Measurements from ENCODE around the gene CHP2.
"Not testable (repeated sequence)": the region's sequence is repeated elsewhere in the genome, so short reads cannot be mapped to it uniquely, and the experiment has no call there.

The CHP2 gene
- 0 to 0.07 reads per million in 2 donors for total RNA-seq

DNA sequence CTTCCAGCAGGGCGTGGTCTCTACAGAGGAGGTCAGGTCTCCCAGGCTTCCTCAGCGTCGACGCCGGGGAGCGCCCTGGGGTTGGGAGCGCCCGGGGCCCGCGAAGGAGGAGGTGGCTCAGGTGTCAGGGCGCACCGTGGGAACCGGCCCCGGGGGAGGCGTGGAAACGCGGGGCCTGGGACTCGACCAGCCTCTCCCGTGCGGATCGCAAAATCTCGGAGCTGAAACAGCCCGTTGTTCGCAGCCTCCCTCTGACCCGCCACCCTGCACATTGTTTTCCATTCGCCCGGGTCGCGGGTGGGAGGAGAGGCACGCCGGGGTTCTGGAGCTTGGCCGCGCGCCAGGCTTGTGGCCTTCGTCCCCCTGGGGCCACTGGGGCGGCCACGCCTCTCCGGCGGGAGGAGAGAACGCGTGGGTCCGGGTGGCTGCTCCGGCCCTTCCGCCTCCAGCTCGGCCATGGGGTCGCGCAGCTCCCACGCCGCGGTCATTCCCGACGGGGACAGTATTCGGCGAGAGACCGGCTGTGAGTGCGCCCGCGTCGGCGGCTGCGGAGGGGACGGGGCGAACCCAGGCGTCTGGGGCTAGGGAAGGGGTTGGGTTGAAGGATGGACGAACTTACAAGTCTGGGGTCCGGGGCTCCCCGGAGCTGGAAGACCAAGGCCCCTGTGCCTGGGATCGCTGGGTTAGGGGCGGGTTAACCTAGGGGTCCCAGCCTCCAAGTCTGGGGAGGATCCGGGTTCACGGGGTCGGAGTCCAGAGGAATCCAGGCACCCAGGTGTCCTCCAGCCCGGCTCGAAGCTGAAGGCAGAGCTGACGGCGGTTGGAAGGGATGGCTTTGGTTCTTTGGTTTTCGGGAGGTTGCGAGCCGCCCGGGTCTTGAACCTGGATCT lies at the start of gene CHP2:
TSS of gene CHP2 (plus strand) at position 433 of the 890 bp plus-strand sequence. CDS start at position 457, 24 bp downstream.
- no peak for DNase-seq

DNA sequence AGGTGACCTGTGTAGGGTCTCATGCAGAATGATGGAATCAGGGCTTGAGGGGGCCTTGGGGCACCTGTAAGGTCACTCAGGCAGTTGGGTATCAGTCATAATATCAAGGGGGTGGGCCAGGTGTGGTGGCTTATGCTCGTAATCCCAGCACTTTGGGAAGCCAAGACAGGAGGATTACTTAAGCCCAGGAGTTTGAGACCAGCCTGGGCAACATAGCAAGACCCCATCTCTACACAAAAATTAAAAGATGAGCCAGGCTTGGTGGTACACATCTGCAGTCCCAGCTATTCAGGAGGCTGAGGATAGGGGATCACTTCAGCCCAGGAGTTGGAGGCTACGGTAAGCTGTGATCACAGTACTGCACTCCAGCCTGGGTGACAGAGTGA lies 49.3 kb upstream of the CHP2 start:
- no peak for DNase-seq

DNA sequence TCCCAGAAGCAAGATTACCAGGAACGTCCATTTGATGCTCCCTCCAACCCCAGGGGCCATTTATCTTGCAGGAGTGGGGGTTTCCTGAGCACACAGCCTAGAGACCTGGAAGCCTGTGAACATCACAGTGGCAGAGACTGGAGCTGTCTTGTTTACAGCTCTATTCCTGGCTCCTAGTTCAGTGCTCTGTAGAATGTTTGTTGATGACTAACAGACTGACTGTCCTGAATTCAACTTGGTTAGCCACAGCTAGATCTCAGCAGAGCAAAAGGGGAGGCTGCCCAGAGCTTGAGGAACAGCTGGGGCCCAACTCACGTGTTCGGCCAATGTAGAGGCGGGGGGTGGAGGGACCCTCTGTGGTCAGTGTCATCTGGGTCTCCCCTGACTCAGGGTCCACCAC lies 48.4 kb upstream of the CHP2 start:
- DNase-seq: no peak

DNA sequence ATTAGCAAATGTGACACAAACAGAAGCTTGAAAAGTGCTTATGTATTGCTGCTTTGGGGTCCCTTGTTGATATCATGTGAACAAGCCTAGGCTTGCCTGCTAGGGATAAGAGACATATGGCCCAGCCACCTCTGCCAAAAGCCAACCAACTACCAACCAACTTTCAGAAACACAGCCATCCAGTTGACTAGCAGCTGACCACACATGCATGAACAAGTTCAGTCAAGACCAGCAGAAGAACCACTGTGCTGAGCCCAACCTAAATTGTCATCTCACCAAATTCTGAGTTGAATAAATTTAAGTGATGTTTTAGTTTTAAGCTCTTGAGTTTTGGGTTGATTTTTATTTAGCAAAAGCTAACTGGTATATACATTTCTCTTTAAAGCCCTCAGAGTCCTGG lies 45.3 kb upstream of the CHP2 start:
- DNase-seq: no peak

DNA sequence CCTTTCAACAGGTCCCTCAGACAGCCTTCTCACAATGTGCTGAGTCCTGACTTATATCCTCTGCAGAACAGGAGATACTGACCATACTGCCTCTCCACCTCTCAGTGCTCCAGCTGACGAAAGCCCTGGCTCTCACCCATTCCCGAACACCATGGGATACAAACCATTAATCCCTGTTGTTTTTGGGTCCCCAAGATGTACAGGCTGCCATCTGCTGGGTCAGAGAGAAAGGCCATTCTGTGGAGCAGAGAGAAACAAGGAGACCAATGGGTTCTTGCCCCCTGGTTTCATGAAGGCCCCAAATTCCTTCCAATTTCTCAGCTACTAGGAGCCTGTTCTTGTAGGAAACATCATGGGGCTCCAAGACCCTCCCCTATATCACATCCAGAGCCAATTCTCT lies 44.8 kb upstream of the CHP2 start:
- no peak for DNase-seq

DNA sequence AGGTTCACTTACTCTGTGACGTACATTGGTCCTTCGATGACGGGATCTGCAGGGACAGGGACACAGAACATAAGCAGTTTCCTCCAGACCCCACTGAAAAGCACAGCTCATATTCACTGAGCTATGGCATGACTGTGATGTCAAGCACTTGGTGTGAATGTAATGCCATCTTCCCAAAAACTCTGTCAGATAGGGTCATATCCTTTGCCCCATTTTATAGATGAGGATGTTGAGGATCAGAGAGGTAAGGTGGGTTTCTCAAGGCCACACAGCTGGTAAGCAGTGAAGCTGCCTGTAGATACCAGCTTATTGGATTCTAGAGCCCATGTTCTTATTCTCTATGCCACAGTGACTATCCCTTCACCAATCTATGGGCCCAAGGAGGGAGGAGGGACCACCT lies 44.3 kb upstream of the CHP2 start:
- no peak for DNase-seq

DNA sequence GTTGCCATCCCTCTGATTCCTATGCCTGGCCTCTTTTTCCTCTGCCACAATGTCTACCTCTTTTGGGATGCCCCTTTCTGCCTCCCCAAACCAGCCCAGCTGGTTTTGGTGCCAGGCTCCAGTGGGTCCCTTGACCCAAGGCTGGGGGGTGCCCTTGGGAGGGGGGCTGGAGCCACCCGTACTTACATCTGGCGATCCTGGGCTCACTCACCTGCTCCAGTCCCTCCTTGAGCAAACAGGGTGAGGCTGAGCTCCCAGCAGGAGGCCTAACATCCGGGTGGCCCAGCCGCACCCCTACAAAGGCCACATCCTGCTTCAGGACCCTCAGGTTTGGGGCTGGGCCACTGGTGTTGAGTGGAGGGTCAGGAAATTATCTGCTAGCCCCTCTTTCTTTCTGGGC lies 43.0 kb upstream of the CHP2 start:
- DNase-seq: no peak

DNA sequence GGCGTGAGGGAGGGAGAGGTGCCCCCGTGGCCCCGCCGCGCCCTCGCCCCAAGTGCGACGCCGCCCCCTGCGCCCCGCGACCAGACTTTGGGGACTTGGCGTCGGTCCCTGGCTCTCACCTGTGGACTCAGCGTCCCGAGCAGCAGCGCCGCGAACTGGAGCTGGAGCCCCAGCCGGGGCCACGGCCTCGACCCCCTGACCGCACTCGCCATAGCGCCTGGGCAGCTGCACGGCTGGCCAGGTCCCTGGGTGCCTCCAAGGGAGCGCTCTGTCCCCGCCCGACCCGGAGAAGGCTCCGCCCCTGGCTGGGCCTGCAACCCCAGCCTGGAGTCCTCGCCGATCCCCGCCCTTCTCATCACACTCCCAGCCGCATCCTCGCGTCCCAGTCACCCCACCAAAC lies 41.9 kb upstream of the CHP2 start, which contains the start of gene ERN2:
TSS of gene ERN2 (minus strand) at position 247 of the 400 bp plus-strand sequence. CDS start at position 212, 35 bp downstream.
- DNase-seq: no peak

DNA sequence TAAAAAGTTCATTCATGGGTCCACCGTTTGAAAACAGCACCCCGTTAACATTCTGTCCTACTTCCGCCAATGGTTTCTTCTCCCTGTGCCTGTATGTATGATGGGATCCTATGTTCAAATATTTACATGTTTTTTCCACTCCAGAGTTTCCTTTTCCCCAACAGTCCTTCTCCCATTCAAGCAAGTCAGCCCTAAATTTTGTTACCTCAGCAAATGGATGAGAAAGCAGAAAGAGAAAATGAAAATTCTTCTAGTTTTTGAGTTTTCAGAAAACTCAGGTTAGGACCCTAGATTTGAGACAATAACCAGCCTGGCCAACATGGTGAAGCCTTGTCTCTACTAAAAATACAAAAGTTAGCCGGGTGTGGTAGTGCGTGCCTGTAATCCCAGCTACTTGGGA lies 38.3 kb upstream of the CHP2 start:
- no peak for DNase-seq

DNA sequence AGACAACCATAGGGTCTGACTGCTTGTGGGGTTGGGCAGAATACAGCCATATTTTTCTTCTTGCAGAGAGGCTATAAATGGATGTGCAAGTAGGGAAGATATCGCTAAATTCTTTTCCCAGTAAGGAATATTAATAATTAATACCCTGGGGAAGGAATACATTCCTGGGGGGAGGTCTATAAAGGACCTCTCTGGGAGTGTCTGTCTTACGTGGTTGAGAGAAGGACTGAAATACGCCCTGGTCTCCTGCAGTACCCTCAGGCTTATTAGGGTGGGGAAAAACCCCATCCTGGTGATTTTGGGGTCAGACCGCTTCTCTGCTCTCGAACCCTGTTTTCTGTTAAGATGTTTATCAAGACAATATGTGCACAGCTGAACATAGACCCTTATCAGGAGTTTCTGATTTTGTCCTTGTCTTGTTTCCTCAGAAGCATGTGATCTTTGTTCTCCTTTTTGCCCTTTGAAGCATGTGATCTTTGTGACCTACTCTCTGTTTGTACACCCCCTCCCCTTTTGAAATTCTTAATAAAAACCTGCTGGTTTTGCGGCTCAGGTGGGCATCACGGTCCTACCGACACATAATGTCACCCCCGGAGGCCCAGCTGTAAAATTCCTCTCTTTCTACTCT lies 32.1 kb upstream of the CHP2 start:
- not testable (repeated sequence) for DNase-seq

DNA sequence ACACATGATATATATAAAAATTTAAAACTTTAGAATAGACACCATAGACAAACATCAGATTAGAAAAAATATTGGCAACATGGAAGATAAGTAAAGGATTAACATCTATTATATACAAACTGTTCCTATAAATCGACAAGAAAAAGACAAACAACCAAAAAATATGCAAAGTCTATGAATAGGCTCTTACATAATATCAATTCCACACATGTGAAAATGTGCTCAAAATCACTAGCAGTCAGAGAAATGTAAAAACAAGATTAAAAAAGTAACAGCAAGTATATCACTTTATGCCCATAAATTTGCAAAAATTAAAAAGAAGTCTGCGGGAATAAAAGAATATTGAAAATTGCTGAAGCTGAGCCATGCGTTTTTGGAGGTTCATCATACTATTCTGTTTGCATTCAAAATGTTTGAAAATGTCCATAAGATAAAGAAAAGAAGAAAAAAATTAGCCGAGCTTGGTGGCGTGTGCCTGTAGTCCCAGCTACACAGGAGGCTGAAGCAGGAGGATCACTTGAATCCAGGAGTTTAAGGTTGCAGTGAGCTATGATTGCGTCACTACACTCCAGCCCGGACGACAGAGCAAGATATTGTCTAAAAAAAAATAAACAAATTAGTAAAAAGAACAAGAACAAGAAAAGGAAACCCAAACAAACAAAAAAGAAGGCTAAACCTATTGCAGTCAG lies 30.6 kb upstream of the CHP2 start:
- no peak for DNase-seq

DNA sequence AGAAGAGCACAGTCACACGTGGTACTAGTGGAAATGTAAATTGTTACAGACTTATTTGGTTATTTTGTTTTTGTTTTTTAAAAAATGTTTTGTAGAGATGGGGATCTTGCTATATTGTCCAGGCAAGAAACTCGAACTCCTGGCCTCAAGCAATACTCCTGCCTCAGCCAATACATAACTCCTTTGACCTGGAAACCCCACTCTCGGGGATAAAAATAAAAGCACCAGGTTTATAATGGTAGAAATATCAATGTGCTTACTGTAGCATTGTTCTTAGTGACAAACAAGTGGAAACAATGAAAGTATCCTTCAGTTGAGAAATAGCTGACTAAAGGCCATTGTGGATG lies 30.1 kb upstream of the CHP2 start:
- no peak for DNase-seq

DNA sequence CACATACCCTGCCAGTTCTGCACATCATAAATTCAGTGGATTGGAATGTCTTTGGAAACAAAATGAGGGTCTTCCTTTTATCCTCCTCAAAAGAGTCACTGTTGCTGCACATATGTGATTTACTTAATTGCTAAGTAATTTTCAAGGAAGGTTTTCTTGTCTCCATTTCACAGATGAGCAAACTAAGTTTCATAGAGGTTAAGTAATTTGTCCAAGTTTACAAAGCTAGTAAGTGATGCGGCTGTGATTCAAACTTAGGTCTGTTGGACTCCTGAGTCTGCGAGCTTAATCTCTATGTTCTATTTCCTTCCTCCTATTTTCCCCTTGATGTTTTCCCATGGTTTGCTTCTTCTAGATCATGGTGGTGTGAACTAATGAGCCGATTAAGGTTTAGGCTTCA lies 28.1 kb upstream of the CHP2 start:
- no peak for DNase-seq

DNA sequence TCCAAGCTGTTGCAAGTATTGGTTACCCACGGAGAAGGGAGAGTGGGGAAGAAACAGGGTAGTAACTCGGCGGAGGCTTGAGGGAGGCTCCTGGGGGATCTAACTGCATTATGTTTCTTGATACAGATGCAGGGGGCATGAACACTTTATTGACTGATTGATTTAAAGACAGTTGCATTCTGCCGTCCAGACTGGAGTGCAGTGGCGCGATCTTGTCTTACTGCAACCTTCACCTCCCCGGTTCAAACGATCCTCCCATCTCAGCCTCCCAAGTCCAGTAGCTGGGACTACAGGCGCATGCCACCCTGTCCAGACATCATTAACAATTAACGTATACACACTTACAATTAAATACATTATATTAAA lies 26.7 kb upstream of the CHP2 start:
- DNase-seq: no peak

DNA sequence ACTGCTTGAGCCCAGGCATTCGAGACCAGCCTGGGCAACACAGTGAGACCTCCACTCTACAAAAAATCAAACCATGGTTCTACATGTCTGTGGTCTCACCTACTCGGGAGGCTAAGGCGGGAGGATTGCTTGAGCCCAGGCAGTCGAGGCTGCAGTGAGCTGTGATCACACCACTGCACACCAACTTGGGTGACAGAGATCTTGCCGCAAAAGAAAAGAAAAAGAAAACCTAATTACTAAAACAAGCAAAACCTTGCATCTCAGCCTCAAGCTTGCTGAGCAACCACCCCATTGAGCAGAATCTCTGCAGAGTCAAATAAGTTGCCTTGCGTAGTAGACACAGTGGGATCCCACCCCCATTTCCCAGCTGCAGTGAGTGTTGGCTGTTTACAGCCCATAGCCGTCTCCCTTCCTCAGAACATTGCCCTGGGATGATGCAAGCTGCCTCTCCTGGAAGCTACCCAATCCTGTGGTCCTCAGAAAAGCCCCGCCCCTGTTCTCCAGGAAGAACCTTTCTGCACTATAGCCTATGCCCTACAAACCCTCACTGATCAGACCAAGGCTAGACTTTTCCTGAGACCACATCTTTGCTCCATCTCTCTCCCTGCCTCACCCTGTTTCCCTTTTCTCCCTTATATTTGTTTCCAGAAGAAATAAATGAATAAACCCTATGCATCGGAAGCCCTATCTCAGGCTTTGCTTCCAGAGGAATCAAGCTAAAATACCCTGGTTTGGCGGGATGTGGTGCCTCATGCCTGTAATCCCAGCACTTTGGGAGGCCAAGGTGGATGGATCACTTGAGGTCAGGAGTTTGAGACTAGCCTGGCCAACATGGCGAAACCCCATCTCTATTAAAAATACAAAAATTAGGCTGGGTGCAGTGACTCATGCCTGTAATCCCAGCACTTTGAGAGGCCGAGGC lies 25.1 kb upstream of the CHP2 start:
- no peak for DNase-seq

DNA sequence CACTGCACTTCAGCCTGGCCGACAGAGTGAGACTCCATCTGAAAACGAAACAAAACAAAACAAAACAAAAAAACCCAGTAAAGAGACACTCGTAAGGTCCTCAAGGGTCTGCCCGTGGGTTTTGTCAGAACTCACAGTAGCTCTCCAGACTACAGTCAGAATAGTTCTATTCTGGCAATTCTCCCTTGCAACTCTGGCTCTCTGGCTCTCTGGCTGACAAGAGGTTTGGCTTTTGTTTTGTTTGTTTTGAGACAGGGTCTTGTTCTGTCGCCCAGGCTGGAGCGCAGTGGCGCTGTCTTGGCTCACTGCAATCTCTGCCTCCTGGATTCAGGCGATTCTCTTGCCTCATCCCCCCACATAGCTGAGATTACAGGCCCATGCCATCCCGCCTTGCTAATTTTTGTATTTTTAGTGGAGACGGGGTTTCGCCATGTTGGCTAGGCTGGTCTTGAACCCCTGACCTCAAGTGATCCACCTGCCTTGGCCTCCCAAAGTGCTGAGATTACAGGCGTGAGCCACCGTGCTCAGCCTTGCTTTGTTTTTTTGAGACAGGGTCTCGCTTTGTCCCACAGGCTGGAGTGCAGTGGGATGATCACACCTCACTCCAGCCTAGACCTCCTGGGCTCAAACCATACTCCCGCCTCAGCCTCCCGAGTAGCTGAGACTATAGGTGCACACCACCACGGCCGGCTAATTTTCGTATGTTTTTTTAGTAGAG lies 20.5 kb upstream of the CHP2 start:
- no peak for DNase-seq

DNA sequence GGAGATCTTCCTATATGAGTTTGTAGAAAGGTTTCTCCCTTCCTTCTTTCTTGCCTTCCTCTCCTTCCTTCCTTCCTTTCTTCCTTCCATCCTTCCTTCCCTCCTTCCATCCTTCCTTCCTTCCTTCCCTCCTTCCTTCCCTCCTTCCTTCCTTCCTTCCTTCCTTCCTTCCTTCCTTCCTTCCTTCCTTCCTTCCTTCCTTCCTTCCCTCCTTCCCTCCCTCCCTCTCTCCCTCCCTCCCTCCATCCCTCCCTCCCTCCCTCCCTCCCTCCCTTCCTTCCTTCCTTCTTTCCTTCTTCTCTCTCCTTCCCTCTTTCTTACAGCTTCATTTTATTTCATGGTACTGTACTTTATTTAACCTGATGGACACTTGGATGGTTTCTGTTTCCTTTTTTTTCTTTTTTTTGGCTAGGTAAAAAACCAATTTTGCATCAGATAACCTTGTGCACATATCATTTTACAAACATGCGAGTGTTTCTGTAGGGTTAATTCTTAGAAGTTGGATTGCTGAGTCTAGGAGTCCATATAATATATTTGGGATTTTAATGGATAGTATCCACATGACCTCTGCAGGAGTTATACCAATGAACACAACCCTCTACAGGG lies 17.3 kb upstream of the CHP2 start:
- DNase-seq: not testable (repeated sequence)

DNA sequence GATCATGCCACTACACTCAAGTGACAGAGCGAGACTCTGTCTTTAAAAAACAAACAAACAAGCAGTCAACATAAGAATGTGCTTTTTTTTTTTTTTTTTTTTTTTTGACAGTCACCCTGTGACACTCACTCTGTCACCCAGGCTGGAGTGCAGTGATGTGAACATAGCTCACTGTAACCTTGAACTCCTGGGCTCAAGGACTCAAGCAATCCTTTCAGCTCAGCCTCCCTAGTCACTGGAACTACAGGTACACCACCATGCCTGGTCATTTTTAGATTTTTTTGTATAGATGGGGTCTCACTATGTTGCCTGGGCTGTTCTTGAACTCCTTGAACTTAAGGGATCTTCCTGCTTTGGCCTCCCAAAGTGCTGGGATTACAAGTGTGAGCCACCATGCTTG lies 15.3 kb upstream of the CHP2 start:
- DNase-seq: no peak

DNA sequence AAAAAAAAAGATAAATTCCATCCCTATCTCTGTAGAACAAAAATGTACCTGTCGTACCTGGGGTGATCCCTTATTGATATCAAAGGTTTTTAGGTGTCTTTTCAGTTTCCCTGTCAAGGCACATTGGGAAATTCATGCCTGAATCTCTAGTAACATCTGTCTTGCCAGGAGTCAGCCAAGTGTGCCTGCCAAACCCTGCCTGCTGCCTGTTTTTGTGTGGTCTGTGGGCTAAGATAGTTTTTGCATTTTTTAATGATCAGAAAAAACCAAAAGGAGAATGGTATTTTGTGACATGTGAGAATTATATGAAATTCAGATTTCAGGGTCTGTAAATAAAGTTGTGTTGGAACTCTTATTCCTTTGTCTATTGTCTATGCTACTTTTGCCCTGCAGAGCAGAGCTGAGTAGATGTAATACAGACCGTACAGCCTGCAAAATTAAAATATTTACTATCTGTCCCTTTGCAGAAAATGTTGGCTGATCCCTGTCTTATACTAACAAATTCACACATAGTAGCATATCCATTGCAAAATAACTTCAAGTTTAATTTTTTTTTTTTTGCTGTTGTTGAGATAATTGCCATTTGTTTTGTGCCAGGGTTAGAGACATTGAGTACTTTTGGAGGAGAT lies 13.0 kb upstream of the CHP2 start:
- no peak for DNase-seq

DNA sequence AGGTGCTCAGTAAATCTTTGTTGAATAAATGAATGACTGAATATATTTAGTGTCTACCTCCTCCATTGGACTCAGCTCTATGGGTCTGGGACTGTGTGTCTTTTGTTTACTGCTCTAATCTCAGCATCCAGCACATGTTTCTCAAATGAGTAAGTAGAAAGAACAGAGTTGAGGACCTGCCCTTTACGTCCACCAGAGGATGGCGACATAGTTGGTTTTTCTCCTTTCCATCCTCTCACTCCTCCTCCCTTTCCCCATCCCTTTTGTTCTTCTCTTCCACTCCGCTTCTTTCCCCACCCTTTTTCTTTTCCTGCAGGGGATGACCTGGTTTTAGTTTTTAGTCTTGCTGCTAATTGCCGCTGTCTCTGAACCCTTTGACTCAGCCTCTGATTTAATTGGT lies 12.1 kb upstream of the CHP2 start:
- DNase-seq: no peak

DNA sequence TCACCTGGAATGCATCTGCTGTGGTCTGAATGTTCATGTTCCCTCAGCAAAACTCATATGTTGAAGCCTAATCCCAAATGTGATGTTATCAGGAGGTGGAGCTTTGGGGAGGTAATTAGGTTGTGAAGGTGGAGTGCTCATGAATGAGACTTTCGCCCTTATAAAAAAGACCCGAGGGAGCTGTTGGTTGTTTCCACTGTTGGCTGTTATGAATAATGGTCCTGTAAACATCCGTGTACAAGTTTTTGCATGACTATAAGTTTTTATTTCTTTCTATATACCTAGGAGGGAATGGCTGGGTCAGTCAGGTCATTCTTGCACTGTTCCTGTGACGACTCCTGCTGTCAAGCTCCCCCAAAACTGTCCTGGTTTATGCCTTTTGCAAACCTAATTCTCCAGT lies 9.6 kb upstream of the CHP2 start:
- DNase-seq: no peak
